ENCODE results near the gene TAGLN3. TPM values are rescaled to one million over a fixed set of nuclear protein-coding genes. Genes with fewer than 3 reads are reported as not detected.

The TAGLN3 gene
- total and polyA plus RNA-seq, 4 donors: not detected

GRCh38 chr3:111970376-111970775 is 28.3 kb upstream of the TAGLN3 start:
- Histone ChIP-seq H3K9me3 (ENCODE audit: control insufficient read depth in 4 of 4, low read length in 3 of 4) (no peaks in the 10 kb centered on the region), H3K27me3 (ENCODE audit: control insufficient read depth in 4 of 4, insufficient read depth in 4 of 4, low read length in 3 of 4) (no peaks in the 10 kb centered on the region), H3K9ac (ENCODE audit: low read depth in 1 of 2, low read length in 2 of 2) (no peak overlapping the region), H3K4me1 (ENCODE audit: control insufficient read depth in 4 of 4, insufficient read depth in 4 of 4, low read length in 3 of 4) (peaks cover 0 to 20% (median 11%) of the 10 kb centered on the region in 4 donors), H3K27ac (ENCODE audit: low read depth in 1 of 2, low read length in 2 of 2) (no peak overlapping the region), H3K36me3 (ENCODE audit: control insufficient read depth in 4 of 4, insufficient read depth in 3 of 4, low read depth in 1 of 4, low read length in 3 of 4) (peaks cover 3 to 39% (median 14%) of the 10 kb centered on the region in 4 donors), H3K4me3 (ENCODE audit: low read depth in 1 of 3, low read length in 3 of 3) (no peak overlapping the region)
- TF ChIP-seq SP1 (IDR thresholded peaks at IDR 0.05): no peak
- TF ChIP-seq NR2F2 (IDR thresholded peaks at IDR 0.05): no peak
- no peak for TF ChIP-seq RAD21 (IDR thresholded peaks at IDR 0.05)
- WGBS: 87% methylated on average over 3 of the region's 3 CpGs
- no peak for DNase-seq (ENCODE audit: low spot score)

- Histone ChIP-seq H3K27me3 (ENCODE audit: control insufficient read depth in 4 of 4, insufficient read depth in 4 of 4, low read length in 3 of 4) (no peaks in the 10 kb centered on the region), H3K9me3 (ENCODE audit: control insufficient read depth in 4 of 4, low read length in 3 of 4) (no peaks in the 10 kb centered on the region), H3K4me1 (ENCODE audit: control insufficient read depth in 4 of 4, insufficient read depth in 4 of 4, low read length in 3 of 4) (peaks cover 0 to 20% (median 11%) of the 10 kb centered on the region in 4 donors), H3K4me3 (ENCODE audit: low read depth in 1 of 3, low read length in 3 of 3) (no peak overlapping the region), H3K36me3 (ENCODE audit: control insufficient read depth in 4 of 4, insufficient read depth in 3 of 4, low read depth in 1 of 4, low read length in 3 of 4) (peaks cover 3 to 39% (median 14%) of the 10 kb centered on the region in 4 donors), H3K9ac (ENCODE audit: low read depth in 1 of 2, low read length in 2 of 2) (no peak overlapping the region), H3K27ac (ENCODE audit: low read depth in 1 of 2, low read length in 2 of 2) (no peak overlapping the region)
- TF ChIP-seq ZBTB33 (IDR thresholded peaks at IDR 0.05): no peak
- WGBS: 83% methylated on average over 11 of the region's 11 CpGs
- no peak for DNase-seq (ENCODE audit: low spot score)
Measured at GRCh38 chr3:111971533-111972130, 27.1 kb upstream of the TAGLN3 start.

GRCh38 chr3:111972891-111973290 is 25.8 kb upstream of the TAGLN3 start:
- 80% methylated on average over 3 of the region's 3 CpGs for WGBS
- no peak overlapping the region for H3K27ac ChIP-seq (ENCODE audit: low read depth in 1 of 2, low read length in 2 of 2)
- H3K27me3 ChIP-seq (ENCODE audit: control insufficient read depth in 4 of 4, insufficient read depth in 4 of 4, low read length in 3 of 4): no peaks in the 10 kb centered on the region
- TF ChIP-seq GABPA (IDR thresholded peaks at IDR 0.05 in 1 of 2, conservative IDR thresholded peaks at IDR 0.05 in 1 of 2) (no peak), EGR1 (IDR thresholded peaks at IDR 0.05; ENCODE audit: low read depth in 2 of 2) (no peak), JUND (IDR thresholded peaks at IDR 0.05) (no peak), MAX (IDR thresholded peaks at IDR 0.05) (no peak), ZBTB33 (IDR thresholded peaks at IDR 0.05) (no peak), ATF3 (IDR thresholded peaks at IDR 0.05) (no peak), YY1 (IDR thresholded peaks at IDR 0.05) (no peak), SP1 (IDR thresholded peaks at IDR 0.05) (no peak)
- H3K36me3 ChIP-seq (ENCODE audit: control insufficient read depth in 4 of 4, insufficient read depth in 3 of 4, low read depth in 1 of 4, low read length in 3 of 4): peaks cover 3 to 39% (median 14%) of the 10 kb centered on the region in 4 donors
- DNase-seq (ENCODE audit: low spot score): no peak
- peaks cover 0 to 9% (median 5%) of the 10 kb centered on the region in 4 donors for H3K4me1 ChIP-seq (ENCODE audit: control insufficient read depth in 4 of 4, insufficient read depth in 4 of 4, low read length in 3 of 4)
- no peaks in the 10 kb centered on the region for H3K9me3 ChIP-seq (ENCODE audit: control insufficient read depth in 4 of 4, low read length in 3 of 4)
- no peak overlapping the region for H3K9ac ChIP-seq (ENCODE audit: low read depth in 1 of 2, low read length in 2 of 2)
- no peak overlapping the region for H3K4me3 ChIP-seq (ENCODE audit: low read depth in 1 of 3, low read length in 3 of 3)
